HepG2 (cell line): ENCODE results near the gene RTP2. TPM values are rescaled to one million over a fixed set of nuclear protein-coding genes. Genes with fewer than 3 reads are reported as not detected.
A peak's percentile ranks its signal among the peaks of the same experiment; 100 is the strongest.

Source experiments
- AGO1 ChIP-seq: fragments of 200-400 bp; formaldehyde crosslinking; IDR thresholded peaks from 2 replicates; pipeline ENCODE4 v1.6.1; 2017; ENCODE audit warnings: mild to moderate bottlenecking, low read depth, low read length, moderate library complexity; ENCODE audit not compliant: poor library complexity, severe bottlenecking
- ATF1 ChIP-seq: IDR thresholded peaks from 2 replicates; pipeline ENCODE4 v1.6.1; 2016; ENCODE audit warnings: mild to moderate bottlenecking, control low read depth
- CBX1 ChIP-seq: IDR thresholded peaks from one replicate; pipeline ENCODE4 v1.6.1; 2016; ENCODE audit warnings: antibody characterized with exemption, low read depth
- GPN1 ChIP-seq: sonication (generic); formaldehyde crosslinking; IDR thresholded peaks from 2 replicates; pipeline ENCODE4 v1.5.1; 2020; ENCODE audit warnings: missing genetic modification reagents, borderline replicate concordance
- HIVEP1 ChIP-seq: sonication (generic); formaldehyde crosslinking; IDR thresholded peaks from 2 replicates; pipeline ENCODE4 v1.4.0; 2020; ENCODE audit warnings: mild to moderate bottlenecking, missing genetic modification reagents
- NFRKB ChIP-seq: fragments of 450-650 bp; IDR thresholded peaks from 2 replicates; pipeline ENCODE4 v1.6.1; 2017
- RARA ChIP-seq: IDR thresholded peaks from 2 replicates; pipeline ENCODE4 v1.6.1; 2016; ENCODE audit warnings: missing genetic modification reagents, missing compliant biosample characterization
- SKI ChIP-seq: fragments of 450-650 bp; IDR thresholded peaks from one replicate; pipeline ENCODE4 v1.6.1; 2018; ENCODE audit warnings: mild to moderate bottlenecking; ENCODE audit not compliant: partially characterized antibody
- U2AF2 ChIP-seq: fragments of 200-400 bp; formaldehyde crosslinking; IDR thresholded peaks from 2 replicates; pipeline ENCODE4 v1.6.1; 2017; ENCODE audit warnings: low read depth, mild to moderate bottlenecking, low read length
- XRCC5 ChIP-seq: fragments of 200-400 bp; formaldehyde crosslinking; optimal IDR thresholded peaks from 2 replicates; pipeline ENCODE3; 2017; ENCODE audit warnings: mild to moderate bottlenecking, low read length
- ZNF12 ChIP-seq: sonication (generic); formaldehyde crosslinking; IDR thresholded peaks from 2 replicates; pipeline ENCODE4 v1.5.0; 2020; ENCODE audit warnings: missing genetic modification reagents
- ZNF230 ChIP-seq: sonication (generic); formaldehyde crosslinking; IDR thresholded peaks from 2 replicates; pipeline ENCODE4 v1.4.0; 2020; ENCODE audit warnings: mild to moderate bottlenecking, missing genetic modification reagents
- ZNF235 ChIP-seq: sonication (generic); formaldehyde crosslinking; IDR thresholded peaks from 2 replicates; pipeline ENCODE4 v1.8.1; 2023; ENCODE audit warnings: mild to moderate bottlenecking, missing genetic modification reagents, borderline replicate concordance
- ZNF264 ChIP-seq: sonication (generic); formaldehyde crosslinking; IDR thresholded peaks from 2 replicates; pipeline ENCODE4 v1.4.0; 2020; ENCODE audit warnings: missing genetic modification reagents
- ZNF614 ChIP-seq: IDR thresholded peaks from 2 replicates; pipeline ENCODE4 v1.6.1; 2018; ENCODE audit warnings: missing biosample characterization, missing genetic modification reagents, inconsistent platforms, borderline replicate concordance
- ZNF768 ChIP-seq: sonication (generic); formaldehyde crosslinking; IDR thresholded peaks from 2 replicates; pipeline ENCODE4 v1.4.0; 2020; ENCODE audit warnings: missing genetic modification reagents
- polyA plus RNA-seq, 8 experiments: library from polyadenylated mRNA; depleted of rRNA in 3 of 8; stranded (reverse) in 7 of 8; unstranded in 1 of 8; fragments of >200 nt; fragmentation: Illumina TruSeq in 4 of 8; extraction: Trizol in 4 of 8; gene quantifications; 2 replicates each; pipeline versions ENCODE4 v1.2.1 to v1.2.3, GENCODE V29; 2011 to 2016; ENCODE audit warnings: low read depth in 4 of 8, missing spikeins in 1 of 8, mixed read lengths in 1 of 8; ENCODE audit not compliant: insufficient read depth in 1 of 8
- total RNA-seq, 5 experiments: library from RNA; depleted of rRNA; stranded (reverse); fragments of >200 nt; fragmentation: Illumina TruSeq; extraction: Trizol; gene quantifications; 2 replicates each; pipeline ENCODE4 v1.2.3, GENCODE V29; 2016; ENCODE audit warnings: low read depth in 1 of 5
- TF ChIP-seq, protein P1 (sequence below): sonication (generic); formaldehyde crosslinking; IDR thresholded peaks from 2 replicates; pipeline ENCODE4 v1.4.0; 2020; ENCODE audit warnings: missing genetic modification reagents
- TF ChIP-seq, protein P2 (sequence below): sonication (generic); formaldehyde crosslinking; IDR thresholded peaks from 2 replicates; pipeline ENCODE4 v1.5.1; 2020; ENCODE audit warnings: missing genetic modification reagents, mild to moderate bottlenecking, borderline replicate concordance
- TF ChIP-seq, protein P3 (sequence below): sonication (generic); formaldehyde crosslinking; IDR thresholded peaks from 2 replicates; pipeline ENCODE4 v1.4.0; 2020; ENCODE audit warnings: missing genetic modification reagents; ENCODE audit errors: not compliant biosample characterization
- TF ChIP-seq, protein P4 (sequence below): IDR thresholded peaks from 2 replicates; pipeline ENCODE4 v1.6.1; 2018; ENCODE audit warnings: missing genetic modification reagents
- TF ChIP-seq, protein P5 (sequence below): conservative IDR thresholded peaks from 2 replicates; pipeline ENCODE4 v1.6.1; 2018; ENCODE audit warnings: missing genetic modification reagents
- TF ChIP-seq, protein P6 (sequence below): sonication (generic); formaldehyde crosslinking; IDR thresholded peaks from 2 replicates; pipeline ENCODE4 v1.5.1; 2020; ENCODE audit warnings: mild to moderate bottlenecking, missing genetic modification reagents, moderate library complexity
- TF ChIP-seq, protein P7 (sequence below): sonication (generic); formaldehyde crosslinking; IDR thresholded peaks from 2 replicates; pipeline ENCODE4 v1.5.1; 2020; ENCODE audit warnings: missing genetic modification reagents, mild to moderate bottlenecking, borderline replicate concordance

Gene RTP2
- total and polyA plus RNA-seq, 2 of the 13 experiments (the other 11 are each of a cell fraction or from before 2014, with no cell fraction given) = not detected

DNA sequence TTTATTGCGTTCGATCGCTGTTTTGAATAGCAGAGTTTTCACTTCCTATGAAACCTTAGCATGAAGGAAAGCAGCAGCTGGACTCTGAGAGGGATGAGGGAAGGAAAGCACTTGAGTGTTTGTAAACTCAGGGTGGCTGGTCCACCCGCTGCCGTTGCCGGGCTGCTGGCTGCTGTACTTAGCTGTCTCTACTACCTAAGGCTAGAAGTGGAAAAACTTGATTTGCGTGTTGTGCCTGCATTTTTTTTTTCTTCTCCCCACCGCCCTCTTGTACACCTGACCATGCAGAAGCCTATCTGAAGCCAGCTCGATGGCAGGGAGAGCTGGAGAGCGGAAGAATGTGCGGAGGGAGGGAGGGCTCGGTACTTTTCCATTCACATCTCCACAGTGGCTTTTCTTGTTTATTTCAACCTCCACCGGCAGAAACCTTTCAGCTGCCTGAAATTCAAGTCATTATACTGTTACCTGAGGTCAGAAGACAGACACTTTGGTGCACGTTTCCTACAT is 47.7 kb upstream of the RTP2 start (continued):
- TF ChIP-seq, protein P1, sequence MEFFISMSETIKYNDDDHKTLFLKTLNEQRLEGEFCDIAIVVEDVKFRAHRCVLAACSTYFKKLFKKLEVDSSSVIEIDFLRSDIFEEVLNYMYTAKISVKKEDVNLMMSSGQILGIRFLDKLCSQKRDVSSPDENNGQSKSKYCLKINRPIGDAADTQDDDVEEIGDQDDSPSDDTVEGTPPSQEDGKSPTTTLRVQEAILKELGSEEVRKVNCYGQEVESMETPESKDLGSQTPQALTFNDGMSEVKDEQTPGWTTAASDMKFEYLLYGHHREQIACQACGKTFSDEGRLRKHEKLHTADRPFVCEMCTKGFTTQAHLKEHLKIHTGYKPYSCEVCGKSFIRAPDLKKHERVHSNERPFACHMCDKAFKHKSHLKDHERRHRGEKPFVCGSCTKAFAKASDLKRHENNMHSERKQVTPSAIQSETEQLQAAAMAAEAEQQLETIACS = no peak
- TF ChIP-seq SKI (no peak), ATF1 (CRISPR knock-in tag) (no peak; the same call in 1 of the 2 replicates), ZNF12 (CRISPR knock-in tag) (no peak), ZNF614 (CRISPR knock-in tag) (peak; percentile 31; the same call in 1 of the 2 replicates), RARA (peak; percentile 32; the same call in 1 of the 2 replicates), CBX1 (no peak), AGO1 (no peak), ZNF264 (CRISPR knock-in tag) (0 out of 2 replicates have a peak, but pooled peaks have one; percentile 5), ZNF230 (CRISPR knock-in tag) (0 out of 2 replicates have a peak, but pooled peaks have one; percentile 20), GPN1 (no peak), ZNF235 (no peak), U2AF2 (no peak), NFRKB (no peak), HIVEP1 (CRISPR knock-in tag) (no peak), ZNF768 (no peak), XRCC5 (peak; percentile 8)
- TF ChIP-seq, protein P2, sequence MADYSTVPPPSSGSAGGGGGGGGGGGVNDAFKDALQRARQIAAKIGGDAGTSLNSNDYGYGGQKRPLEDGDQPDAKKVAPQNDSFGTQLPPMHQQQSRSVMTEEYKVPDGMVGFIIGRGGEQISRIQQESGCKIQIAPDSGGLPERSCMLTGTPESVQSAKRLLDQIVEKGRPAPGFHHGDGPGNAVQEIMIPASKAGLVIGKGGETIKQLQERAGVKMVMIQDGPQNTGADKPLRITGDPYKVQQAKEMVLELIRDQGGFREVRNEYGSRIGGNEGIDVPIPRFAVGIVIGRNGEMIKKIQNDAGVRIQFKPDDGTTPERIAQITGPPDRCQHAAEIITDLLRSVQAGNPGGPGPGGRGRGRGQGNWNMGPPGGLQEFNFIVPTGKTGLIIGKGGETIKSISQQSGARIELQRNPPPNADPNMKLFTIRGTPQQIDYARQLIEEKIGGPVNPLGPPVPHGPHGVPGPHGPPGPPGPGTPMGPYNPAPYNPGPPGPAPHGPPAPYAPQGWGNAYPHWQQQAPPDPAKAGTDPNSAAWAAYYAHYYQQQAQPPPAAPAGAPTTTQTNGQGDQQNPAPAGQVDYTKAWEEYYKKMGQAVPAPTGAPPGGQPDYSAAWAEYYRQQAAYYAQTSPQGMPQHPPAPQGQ (CRISPR knock-in tag) = no peak
- TF ChIP-seq, protein P3, sequence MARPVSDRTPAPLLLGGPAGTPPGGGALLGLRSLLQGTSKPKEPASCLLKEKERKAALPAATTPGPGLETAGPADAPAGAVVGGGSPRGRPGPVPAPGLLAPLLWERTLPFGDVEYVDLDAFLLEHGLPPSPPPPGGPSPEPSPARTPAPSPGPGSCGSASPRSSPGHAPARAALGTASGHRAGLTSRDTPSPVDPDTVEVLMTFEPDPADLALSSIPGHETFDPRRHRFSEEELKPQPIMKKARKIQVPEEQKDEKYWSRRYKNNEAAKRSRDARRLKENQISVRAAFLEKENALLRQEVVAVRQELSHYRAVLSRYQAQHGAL (CRISPR knock-in tag) = no peak
- TF ChIP-seq, protein P4, sequence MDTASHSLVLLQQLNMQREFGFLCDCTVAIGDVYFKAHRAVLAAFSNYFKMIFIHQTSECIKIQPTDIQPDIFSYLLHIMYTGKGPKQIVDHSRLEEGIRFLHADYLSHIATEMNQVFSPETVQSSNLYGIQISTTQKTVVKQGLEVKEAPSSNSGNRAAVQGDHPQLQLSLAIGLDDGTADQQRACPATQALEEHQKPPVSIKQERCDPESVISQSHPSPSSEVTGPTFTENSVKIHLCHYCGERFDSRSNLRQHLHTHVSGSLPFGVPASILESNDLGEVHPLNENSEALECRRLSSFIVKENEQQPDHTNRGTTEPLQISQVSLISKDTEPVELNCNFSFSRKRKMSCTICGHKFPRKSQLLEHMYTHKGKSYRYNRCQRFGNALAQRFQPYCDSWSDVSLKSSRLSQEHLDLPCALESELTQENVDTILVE (CRISPR knock-in tag) = no peak
- TF ChIP-seq, protein P5, sequence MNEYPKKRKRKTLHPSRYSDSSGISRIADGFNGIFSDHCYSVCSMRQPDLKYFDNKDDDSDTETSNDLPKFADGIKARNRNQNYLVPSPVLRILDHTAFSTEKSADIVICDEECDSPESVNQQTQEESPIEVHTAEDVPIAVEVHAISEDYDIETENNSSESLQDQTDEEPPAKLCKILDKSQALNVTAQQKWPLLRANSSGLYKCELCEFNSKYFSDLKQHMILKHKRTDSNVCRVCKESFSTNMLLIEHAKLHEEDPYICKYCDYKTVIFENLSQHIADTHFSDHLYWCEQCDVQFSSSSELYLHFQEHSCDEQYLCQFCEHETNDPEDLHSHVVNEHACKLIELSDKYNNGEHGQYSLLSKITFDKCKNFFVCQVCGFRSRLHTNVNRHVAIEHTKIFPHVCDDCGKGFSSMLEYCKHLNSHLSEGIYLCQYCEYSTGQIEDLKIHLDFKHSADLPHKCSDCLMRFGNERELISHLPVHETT (CRISPR knock-in tag) = 0 out of 2 replicates have a peak, but pooled peaks have one; percentile 39
- TF ChIP-seq, protein P6, sequence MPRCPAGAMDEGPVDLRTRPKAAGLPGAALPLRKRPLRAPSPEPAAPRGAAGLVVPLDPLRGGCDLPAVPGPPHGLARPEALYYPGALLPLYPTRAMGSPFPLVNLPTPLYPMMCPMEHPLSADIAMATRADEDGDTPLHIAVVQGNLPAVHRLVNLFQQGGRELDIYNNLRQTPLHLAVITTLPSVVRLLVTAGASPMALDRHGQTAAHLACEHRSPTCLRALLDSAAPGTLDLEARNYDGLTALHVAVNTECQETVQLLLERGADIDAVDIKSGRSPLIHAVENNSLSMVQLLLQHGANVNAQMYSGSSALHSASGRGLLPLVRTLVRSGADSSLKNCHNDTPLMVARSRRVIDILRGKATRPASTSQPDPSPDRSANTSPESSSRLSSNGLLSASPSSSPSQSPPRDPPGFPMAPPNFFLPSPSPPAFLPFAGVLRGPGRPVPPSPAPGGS (CRISPR knock-in tag) = peak; percentile 60; the same call in 1 of the 2 replicates
- TF ChIP-seq, protein P7, sequence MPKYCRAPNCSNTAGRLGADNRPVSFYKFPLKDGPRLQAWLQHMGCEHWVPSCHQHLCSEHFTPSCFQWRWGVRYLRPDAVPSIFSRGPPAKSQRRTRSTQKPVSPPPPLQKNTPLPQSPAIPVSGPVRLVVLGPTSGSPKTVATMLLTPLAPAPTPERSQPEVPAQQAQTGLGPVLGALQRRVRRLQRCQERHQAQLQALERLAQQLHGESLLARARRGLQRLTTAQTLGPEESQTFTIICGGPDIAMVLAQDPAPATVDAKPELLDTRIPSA (CRISPR knock-in tag) = no peak
